SKM-1 treated with dmso at 0.1 percent for 144 hours (cell line): ENCODE measurements around the gene ANKRD6.

Experiments
- DNase-seq: peaks from one replicate; lab custom pipeline; 2025; ENCODE audit not compliant: unreplicated experiment; lab: John Stamatoyannopoulos, UW

The ANKRD6 gene

DNA sequence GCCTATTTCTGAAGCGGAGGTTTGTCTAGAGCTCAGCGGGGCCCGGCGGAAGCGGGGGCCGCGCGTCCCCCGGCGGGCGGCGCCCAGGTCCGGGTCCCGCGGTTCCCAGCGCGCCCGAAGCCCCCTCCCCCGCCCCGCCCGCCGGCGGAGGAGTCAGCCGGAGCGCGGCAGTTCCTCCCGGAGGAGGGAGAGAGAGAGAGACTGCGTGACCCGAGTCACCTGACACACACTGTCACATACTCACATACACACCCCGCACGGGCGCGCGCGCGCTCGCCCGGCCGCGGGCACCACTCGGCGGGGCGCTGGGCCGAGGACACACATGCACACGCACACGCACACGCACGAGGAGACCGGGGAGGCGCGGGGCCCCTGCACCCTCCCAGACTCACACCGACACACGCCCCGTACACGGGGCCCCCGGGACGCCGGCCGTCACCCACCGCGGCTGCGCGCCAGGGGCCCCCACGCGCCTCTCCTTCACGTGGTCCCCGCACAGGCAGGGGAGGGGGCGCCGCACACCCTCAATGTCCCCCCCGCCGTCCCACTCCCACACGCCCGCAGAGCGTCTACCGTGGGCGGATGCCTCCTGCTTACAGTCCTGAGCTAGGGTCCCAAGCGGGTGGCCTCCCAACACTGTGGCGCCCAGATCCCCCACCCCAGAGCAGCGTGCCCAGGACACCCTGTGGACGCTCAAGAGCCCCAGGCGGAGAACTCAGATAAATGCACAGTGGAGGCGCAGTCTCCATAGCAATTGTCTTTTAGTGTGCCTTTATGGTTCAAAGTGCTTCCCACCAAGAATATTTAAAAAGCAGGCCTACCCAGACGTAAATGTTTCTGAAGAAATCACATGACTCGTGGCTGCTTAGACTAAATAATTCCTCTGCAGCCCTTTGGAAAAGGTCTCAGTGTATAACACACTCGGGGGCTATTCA lies 20.6 kb upstream of the ANKRD6 start, which contains the start of gene RRAGD:
Gene RRAGD (minus strand): TSS at position 203 of the 935 bp plus-strand sequence. CDS start 280 bp downstream, outside the sequence.
- DNase-seq = peak; percentile 85

DNA sequence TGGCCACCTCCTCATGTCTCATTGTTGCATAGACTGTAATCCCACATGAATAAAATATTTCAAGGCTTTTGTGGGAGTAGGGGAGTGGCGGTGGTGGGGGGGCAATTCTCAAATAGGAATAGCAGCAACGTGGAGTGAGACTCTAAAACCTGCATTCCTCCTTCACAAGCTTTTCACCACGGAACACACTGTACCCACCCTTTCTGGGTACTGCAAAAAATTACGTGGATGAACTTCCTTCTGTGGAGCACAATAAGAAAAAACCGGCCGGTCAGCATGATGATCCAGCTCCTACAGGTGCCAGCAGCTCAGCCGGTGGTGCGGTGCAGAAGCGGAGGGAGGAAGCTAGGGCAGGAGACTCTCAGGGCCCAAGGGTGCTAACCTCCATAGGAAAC lies 19.9 kb upstream of the ANKRD6 start:
- no peak for DNase-seq

DNA sequence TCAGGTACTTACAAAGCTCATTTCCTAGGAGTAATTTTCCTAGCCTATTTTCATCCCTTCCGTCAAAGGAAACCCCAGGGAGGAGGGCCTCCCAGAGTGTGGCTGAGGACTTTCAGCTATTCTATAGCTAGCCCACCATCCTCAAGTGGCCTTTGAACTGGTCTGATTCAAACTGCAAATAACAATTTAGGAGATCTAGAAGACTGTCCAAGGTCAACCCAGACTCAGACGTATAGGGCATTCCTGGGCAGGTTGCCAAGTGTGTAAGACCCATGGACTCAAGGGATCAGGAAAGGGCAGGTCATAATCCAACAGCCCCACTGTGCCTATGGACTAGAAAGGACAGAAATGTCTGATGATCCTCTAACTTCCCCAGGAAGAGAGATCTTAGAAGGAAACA lies 18.7 kb upstream of the ANKRD6 start:
- no peak for DNase-seq

DNA sequence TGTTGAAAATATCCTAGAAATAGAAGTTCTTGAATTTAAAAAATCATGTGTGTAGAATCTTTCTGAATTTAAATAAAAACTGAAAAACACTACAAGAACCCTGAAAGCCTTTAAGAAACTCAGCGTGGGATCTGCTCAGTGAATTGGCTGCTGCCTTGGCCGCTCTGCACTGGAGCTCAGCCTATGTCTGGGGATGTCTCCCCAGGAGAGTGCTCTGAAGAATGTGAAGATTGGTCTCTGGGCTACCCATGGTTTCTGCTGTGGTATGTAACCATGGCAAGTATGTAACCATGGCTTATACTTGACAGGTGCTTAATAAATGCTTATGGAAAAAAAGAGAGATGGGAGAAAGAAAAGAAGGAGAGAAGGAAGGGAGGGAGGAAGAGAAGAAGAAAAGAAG lies 17.8 kb upstream of the ANKRD6 start:
- no peak for DNase-seq

DNA sequence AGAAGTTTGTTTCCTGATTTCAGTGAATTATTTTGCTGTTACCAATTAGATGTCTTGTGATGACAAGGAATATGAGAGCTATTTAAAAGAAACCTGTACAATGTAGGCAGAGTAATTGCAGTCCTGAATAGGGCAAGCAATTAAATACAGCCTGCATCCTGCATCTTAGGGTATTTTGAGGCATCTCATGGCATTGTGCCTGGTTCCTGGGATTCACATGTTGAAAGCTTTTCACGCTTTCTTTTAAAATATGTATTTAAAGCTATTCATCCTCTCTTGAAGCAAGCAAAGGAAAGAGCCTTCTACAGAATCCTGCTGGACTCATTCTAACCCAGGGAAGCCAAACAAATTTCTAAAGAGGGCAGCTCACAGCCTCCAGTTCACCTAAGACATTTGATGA lies 16.2 kb upstream of the ANKRD6 start:
- DNase-seq = no peak

DNA sequence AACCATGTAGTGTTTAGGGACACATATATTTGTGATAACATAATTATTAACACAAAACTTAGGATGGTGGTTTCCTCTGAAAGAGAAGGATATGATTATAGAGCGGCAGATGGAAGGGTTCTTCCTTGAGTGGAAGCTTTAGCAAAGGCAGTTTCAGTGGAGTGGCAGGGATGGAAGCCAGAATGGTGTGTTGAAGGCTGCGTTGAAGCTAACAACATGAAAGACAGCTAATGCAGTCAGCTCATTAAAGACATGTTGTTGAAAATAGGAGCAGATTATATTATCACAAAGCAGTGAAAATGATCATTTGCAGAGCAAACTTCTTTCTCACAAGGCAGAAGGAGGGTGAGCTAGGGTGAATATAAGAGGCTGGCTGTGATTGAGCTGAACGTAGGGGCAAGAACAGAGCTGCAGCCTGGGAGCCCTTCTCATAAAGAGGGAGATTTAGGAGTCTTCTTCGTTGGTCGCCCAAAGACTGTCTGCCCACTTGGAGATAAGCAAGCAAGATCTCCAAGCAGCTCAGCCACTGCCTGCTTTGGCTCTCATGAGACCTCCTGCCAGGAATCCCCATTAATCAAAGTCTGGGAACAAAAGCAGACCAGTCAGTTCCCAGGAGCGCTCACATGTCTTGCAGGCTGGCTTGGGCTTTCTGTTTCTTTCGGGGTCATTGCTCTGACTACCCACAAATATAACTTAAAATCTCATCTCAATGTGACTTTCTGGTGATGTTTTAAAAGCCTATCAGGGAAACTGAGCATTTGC lies 2.6 kb upstream of the ANKRD6 start:
- DNase-seq = no peak

DNA sequence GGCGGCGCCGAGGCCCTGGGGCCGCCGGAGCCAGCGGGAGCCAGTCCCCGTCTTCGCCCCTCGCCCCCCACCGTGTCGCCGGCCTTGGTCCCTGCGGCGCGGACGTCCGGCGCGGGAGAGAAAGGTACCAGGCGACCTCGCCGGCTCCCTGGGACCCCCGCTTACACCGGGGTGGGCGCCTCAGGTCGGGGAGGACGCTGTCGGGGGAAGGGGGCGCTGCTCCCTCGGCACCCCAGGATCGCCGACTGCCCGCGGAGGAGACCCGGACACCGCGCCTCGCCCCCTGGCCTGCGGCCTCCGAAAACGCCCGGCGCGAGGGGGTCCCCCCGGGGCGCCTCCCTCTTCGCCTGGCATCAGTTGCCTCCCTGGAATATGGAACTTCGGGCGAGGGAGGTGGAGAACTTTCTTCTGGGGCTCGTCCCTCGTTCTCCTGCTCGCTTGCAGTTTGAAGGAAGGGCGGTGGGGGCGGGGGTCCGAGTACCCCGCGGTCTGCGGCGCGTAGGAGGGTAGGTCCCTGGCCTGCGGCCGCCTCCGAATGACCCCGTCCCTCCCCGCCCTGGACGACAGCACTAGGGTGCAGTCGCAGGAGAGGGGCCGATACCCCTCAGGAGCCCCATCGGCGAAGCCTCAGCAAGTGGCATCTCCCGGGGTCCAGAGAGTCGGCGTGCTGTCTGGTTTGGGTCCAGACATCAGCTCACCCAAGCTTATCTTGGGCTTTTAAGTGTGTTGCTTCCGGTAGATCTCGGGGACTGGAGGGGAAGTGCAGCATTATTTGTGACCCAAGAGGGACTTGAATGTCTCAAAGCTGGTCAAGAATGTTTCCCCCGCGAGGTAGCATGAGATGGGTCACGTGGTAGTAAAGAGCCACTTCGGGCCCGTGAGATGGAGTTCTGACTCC lies 549 bp downstream of the ANKRD6 start:
- DNase-seq = peak; percentile 47

DNA sequence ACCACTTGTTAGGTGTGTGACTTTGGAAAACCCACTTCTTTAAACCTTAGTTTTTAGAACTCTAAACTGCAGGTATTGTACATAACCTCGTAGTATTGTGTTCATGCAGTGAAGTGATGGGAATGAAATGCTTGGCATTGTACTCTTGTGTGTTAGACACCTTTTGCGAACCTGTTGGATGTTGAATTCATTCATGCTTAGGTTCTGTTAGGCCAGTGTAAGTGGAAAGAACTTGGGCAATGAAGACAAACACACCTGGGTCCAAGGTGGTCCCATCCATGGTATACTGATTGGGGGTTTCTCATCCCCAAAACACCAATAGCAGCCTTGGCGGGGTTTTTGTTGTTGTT lies 1.2 kb downstream of the ANKRD6 start:
- DNase-seq = no peak

DNA sequence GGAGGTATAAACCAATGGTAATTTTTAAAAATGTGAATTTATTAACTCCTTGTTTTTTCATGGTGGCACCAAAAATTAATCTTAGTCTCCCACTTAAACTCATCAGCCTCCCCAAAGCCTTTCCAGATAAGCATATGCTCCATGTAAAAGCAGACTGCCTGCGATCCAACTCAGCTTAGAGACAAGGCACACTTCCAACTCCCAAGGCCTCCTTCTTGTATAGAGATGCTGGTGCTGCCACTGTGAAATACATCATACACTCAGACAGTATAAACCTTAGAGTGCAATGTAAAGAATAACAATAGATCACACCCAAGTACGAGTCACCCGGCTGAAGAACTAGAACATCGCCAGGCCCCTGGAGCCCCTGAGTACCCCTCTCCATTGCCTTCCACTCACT lies 2.0 kb downstream of the ANKRD6 start:
- no peak for DNase-seq

DNA sequence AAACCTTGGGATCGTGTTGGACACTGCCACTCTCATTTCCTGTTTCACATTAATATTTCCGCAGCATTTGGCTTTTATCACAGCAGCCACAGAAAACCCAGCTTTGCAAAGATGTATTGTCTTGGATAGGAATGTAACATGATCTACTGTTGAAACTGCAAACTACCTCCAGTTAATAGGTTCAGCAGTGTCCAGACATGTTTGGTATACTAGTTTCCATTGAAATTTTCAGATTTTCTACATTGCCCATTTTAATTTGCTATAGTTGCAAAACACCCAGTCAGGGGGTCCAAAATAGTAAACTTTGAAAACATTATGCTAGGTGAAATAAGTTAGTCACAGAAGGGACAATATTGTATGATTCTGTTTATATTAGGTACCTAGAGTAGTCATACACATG lies 3.3 kb downstream of the ANKRD6 start:
- DNase-seq = no peak

DNA sequence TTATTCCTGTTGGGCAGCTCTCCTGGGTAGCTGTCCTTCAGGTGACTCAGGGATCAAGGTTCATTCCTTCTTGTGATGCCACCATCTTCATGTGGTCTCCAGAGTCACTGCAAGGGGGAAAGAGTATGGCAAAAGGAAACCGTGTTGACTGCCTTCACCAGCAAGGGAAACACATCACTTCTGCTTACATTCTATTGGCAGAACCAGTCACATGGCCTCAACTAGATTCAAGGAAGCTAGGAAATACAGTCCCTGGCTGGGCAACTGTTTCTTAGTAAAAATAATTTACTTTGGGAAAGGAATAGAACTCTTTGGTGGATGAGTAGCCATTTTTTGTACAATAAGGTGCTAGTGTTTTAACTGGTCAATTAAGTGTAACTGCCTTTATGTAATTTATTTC lies 5.3 kb downstream of the ANKRD6 start:
- no peak for DNase-seq

DNA sequence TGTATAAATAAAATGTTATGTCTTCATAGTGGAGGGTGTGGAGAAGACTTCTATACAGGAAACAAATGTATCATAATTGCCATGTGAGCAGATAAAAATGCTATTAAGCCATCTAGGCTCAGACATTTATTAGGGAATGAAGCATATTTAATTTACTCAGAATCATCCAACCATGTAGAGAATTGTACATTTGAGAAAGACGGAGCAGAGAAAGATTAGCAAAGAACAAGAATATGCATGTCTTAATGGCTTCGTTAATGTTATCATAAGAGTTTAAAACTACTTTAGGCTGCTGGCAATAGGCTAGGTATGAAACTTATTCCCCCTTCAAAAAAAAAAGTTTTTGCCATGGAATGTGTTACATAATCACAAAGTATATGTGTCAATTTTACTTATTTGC lies 6.1 kb downstream of the ANKRD6 start:
- DNase-seq = no peak

DNA sequence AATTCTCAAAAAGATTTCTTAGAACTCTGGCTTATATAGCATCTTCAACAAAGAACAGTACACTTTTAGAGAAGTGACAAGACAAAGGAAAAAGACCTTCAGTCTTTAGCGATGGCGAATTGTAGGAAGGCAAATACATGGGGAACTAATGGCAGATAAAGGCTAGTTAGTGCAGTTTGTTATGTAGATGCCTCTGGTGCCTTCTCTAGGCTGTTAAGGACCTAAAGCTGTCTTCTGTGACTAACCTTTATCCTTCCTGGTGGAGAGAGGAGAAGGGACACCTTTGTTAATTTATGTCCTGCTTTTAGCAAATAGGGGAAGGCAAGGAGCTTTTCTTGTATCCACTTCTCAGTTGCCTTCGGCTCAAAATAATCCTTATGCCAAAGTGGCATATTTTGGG lies 7.2 kb downstream of the ANKRD6 start:
- DNase-seq = no peak

DNA sequence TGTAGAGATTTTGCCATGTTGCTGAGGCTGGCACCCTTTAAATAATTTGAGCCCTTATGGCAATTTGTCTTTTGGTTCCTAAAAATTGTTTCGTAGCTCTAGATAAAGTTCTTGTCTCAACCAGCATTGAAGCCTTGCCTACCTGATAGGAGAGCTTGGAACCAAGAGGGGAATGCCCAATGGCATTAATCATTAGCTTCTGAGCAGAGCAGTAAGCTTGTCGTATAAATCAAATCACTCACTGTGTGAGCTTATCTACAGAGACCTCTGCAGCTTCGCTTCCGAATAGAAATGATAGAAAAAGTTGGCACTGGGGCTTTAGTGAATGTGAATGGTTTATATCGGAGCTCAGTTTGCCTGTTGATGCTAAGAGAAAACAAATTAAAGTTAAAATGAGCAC lies 10.7 kb downstream of the ANKRD6 start:
- DNase-seq = no peak

DNA sequence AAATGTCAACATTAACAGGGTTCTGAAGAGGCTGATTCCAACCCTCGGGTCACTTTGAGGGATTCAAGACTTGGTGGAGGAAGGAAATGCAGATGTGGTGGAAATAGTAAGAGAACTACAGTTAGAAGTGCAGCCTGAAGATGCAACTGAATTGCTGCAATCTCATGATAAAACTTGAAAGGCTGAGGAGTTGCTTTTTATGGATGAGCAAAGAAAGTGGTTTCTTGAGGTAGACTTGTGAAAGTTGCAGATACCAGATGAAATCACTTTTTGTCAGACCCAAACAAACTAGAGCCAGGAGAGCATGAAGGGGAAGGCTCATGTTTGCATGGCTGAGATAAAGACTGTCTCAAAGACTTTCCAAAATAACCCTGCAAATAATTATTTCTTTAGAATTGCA lies 16.2 kb downstream of the ANKRD6 start:
- no peak for DNase-seq

DNA sequence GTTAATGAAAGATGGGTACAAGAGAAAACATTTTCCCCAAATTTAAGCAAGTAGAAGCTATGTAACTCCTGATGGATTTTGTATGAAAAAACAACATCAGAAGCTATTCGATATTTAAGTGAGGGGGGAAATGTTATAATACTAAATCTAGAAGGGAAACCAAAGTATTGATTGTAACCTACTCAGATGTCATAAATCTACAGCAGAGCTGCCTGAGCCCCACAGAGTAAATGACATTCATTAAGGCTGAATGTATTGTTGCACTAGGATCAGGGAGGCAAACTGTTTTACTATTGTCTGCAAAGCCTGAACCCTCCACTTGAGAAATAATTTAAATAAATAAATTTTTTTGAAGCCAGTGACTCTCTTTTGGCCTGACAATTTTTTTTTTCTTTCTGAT lies 19.3 kb downstream of the ANKRD6 start:
- DNase-seq = no peak

DNA sequence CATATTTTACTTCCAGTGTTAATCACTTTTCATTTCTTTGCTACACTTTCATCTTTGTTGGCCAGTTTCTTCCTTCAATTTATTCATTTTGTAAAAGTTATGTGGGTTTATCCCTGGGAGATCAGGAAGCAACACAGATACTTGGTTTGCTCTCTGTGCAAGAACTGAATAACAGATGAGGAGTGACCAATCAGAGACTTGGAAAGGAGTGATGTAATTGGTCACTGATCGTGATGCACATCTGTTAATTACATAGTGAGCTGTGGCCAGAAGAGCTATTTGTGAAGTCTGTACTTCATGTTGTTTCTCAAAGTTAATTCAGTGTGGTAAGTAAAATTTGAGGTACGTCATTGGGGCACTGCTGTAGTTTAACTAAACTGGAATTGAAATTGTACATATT lies 21.3 kb downstream of the ANKRD6 start:
- no peak for DNase-seq

DNA sequence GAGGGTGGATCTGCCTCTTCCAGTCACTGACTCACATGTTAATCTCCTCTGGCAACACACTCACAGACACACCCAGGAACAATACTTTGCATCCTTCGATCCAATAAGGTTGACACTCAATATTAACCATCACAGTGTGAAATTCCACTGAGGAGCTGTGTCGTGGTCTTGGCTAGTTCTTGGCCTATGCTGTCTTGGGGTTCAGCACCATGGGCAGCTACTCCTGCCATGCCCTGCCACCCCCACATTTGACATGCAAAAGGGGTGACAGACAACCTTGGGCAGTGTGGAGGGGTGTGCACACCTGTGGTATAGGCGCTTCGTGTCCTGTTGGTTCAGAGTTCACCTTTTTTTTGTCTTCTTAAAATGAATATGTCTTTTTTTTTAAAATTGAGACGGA lies 25.8 kb downstream of the ANKRD6 start:
- no peak for DNase-seq

DNA sequence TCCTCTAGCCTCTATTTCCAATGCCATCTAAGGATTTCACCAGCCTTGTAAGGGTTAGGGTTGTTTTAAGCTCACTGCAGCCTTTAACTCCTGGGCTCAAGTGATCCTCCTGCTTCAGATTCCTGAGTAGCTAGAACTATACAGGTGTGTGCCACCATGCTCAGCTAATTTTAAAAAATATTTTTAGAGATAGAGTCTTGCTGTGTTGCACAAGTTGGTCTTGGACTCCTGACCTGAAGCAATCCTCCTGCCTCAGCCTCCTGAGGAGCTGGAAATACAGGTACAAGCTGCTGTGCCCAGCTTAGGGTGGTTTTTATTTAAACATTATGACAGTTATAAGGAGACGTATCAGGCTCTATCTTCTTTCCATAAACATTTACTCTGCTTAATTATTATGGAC lies 26.5 kb downstream of the ANKRD6 start:
- no peak for DNase-seq

DNA sequence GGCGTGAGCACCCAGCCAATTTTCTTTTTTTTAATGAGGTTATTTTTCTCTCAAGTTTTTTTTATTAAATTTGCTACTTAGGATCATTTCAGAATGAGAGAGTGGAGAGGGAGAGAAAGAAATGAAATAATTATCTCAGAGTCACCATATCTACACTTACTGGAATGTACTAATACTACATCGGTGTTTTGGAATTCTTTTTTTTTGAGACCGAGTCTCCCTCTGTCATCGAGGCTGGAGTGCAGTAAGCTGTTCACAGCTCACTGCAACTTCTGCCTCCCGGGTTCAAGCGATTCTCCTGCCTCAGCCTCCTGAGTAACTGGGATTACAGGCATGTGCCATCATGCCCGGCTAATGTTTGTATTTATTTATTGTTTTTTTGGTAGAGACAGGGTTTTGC lies 27.8 kb downstream of the ANKRD6 start:
- DNase-seq = no peak

DNA sequence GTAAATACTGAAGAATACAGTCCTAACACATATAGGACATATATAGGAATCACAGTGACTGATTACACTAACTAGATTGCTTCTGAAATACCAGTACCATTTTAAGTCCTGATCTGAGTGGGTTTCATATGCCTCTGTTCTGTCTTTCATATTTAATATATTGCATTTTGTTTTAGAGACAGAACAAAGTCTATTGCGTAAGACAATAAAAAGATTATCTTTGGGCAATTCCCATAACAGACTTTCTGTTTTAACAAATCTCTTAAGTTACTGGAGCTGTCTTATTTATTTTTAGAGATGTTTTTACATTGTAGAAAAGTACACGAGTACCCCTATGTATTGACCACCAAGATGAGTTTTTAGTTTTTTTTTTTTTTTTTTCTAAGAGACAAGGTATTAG lies 29.6 kb downstream of the ANKRD6 start:
- no peak for DNase-seq
